GM21360 (cell line): Measurements from ENCODE around the gene VPS45.
"Not testable (repeated sequence)": the region's sequence is repeated elsewhere in the genome, so short reads cannot be mapped to it uniquely, and the experiment has no call there.

Experiments
- ATAC-seq: cut with Tn5 transposase; IDR thresholded peaks from one replicate; pipeline ENCODE4 v1.9.1; 2021; ENCODE audit warnings: mild to moderate bottlenecking, moderate library complexity; ENCODE audit not compliant: unreplicated experiment

The VPS45 gene

DNA sequence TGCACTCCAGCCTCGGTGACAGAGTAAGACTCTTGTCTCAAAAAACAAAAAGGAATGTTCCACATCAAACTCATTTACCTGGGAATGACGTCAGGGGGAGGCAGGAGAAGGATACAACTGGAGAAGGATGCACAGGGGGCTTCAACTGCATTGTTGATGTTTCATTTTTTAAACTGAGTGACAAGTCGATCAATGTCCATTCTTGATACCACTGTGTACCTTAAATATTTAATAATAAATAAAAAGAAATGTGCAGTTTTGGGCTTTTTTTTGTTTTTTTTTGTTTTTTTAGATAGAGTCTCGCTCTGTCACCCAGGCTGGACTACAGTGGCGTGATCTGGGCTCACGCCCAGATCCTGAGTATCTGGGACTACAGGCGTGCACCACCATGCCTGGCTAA lies 117.9 kb downstream of the VPS45 start:
- ATAC-seq = no peak

DNA sequence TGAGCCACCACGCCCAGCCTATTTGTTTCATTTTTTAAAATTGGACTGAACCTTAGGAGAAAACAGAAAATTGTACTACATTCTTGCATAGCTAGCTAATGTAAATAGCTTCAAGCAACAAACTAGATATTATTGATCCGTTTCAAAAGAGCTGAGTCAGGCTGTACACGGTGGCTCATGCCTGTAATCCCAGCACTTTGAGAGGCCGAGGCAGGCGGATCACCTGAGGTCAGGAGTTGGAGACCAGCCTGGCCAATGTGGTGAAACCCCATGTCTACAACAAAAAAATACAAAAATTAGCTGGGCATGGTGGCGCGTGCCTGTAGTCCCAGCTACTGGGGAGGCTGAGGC lies 118.8 kb downstream of the VPS45 start:
- not testable (repeated sequence) for ATAC-seq

DNA sequence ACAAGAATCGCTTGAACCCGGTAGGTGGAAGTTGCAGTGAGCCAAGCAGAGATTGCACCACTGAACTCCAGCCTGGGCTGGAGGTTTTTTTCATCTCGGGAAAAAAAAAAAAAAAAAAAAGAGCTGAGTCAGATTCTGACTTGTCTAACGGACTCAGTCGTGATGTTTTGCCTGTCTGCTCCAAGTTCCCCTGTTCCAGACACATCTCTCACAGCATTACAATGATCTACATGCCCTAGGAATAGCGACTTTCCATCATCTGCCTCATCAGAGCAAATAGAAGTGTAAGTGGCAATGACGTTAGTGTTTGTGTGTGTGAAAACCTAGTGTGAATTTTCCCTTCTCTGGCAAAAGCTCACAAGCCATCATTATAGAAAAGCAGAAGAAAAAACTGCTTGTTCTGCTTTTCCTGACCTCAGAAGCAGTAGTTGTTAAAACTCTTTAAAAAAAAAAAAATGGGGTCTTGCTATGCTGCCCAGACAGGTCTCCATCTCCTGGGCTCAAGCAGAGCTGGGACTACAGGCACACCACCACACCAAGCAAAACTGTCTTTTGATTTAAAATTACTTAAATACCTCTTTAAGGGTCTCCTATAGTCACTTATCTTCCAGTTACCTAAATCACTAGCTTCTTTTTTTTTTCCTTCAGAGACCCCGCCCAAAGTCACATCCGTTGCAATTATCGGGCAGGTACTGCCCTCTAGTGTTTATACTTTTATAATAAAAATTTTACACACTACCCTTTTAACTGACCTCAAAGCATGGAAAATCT lies 119.4 kb downstream of the VPS45 start:
- no peak for ATAC-seq

DNA sequence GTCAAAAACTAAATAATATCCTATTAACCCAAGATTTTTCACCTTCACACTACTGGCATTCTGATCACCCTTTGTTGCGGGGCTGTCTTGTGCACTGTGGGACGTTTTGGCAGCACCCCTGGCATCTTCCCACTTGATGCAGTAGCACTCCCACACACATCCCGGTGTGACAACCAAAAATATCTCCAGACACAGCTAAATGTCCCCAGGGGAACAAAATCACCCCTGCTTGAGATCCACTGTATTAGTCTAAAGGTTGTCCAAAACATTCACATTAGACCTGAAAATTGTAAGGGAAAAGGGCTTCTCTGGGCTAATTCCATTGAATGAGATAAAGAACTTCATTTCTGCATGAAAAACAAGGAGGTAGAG lies 120.0 kb downstream of the VPS45 start:
- ATAC-seq = no peak

DNA sequence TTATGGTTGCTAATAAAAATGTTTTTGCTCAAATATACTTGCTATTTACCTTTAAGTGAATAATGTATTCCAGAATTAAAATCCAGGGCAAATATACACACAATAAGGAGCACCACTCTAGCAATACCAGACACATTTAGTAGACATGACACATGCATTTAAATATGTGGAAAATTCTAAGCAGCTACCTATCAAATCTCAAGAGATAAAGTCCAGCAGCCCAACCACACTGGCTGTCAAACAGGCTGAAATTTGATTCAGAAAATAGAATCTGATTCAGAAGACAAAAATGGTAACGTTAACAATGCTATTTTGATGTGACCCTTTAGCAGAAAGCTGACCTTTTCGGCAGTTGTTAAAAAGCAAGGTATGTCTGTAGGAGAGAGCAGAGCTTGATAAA lies 124.4 kb downstream of the VPS45 start:
- ATAC-seq = no peak

DNA sequence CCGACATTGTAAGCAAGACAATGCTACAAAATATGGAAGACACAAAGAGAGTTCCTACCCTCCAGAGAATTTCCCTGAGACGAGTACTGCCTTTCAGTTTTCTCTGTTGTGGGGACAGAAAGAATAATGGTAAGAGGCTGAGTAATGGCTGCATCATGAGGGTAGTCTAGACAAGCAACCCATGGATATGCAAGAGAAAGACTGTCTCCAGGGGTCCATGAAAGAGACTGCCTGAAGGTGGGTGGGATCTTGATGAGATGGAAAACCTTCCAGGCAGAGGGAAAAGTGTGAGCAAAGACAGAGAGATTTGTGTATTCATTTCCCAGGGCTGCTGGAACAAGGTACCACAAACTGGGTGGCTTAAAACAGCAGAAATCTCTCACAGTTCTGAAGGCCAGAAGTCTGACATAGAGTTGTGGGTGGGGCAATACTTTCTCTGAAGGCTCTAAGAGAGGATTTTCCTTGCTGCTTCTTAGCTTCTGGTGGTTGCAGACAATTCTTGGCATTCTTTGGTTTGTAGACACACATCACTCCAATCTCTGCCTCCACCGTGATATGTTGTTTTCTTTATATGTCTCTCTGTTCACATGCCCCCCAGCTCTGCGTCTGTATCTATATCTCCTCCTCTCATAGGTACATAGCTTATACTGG lies 126.9 kb downstream of the VPS45 start:
- no peak for ATAC-seq
